Stomach smooth muscle (tissue), 2 donors: ENCODE measurements around the gene ATP10A.

Experiments used
- H3K27ac ChIP-seq: one replicate; pipeline ENCODE4 v1.7.0; 2013; ENCODE audit warnings: mild to moderate bottlenecking, low read length, inconsistent platforms
- H3K27me3 ChIP-seq, 2 donors: one replicate each; pipeline ENCODE4 v1.7.0; 2013; ENCODE audit warnings: low read length in 2 of 2; ENCODE audit not compliant: insufficient read depth in 2 of 2, control insufficient read depth in 1 of 2
- H3K36me3 ChIP-seq, 2 donors: one replicate each; pipeline ENCODE4 v1.7.0; 2013; ENCODE audit warnings: low read length in 2 of 2; ENCODE audit not compliant: control insufficient read depth in 2 of 2, insufficient read depth in 2 of 2
- H3K4me1 ChIP-seq: one replicate; pipeline ENCODE4 v1.7.0; 2013; ENCODE audit warnings: low read length; ENCODE audit not compliant: control insufficient read depth, insufficient read depth
- H3K4me3 ChIP-seq, 2 donors: one replicate each; pipeline ENCODE4 v1.7.0; 2013; ENCODE audit warnings: low read length in 2 of 2
- H3K9ac ChIP-seq, 2 donors: one replicate each; pipeline ENCODE4 v1.7.0; 2013; ENCODE audit warnings: low read length in 2 of 2, mild to moderate bottlenecking in 1 of 2
- H3K9me3 ChIP-seq, 2 donors: one replicate each; pipeline ENCODE4 v1.7.0; 2013; ENCODE audit warnings: low read length in 2 of 2; ENCODE audit not compliant: control insufficient read depth in 2 of 2
- donor health status: healthy.
- donor health status: Pancreatic carcinoma.

Gene ATP10A

DNA sequence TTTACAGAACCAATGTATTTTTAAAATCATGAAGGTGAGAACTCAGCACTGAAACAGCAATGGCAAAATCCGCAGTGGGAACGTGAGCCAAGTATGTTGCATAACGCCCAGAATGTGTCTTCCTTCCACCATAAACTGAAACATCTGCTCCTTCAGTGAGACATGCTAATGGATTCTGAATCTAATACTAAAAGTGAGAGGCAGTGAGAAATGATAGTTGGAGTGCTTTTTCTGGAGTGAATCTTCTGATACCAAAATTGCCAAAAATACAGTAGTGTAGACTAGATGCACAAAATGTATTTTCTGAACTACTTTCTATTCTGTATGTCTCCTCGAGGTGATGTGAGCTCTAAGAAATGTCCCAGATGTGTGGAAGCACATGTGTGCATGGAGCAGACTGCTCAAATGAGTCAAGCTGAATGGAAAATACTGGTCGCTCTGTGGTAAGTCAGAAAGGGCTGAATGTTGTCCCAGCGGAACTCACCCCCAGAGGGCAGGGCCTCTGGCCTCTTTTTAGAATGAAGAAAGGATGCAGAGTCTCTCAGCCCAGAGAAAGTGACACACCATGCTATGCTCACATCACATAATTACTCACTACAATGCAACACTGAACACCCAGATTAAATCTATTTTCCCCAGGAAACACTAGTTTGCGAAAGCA, 73.0 kb downstream of the ATP10A start:
- Histone ChIP-seq H3K27ac (peak overlapping the region; percentile 77), H3K27me3 (no peaks in the 10 kb centered on the region), H3K9me3 (no peaks in the 10 kb centered on the region), H3K4me3 (peak overlapping the region in 1 of 2 donors; percentile 55), H3K9ac (no peak overlapping the region), H3K4me1 (peaks cover 51% of the 10 kb centered on the region), H3K36me3 (no peaks in the 10 kb centered on the region)

DNA sequence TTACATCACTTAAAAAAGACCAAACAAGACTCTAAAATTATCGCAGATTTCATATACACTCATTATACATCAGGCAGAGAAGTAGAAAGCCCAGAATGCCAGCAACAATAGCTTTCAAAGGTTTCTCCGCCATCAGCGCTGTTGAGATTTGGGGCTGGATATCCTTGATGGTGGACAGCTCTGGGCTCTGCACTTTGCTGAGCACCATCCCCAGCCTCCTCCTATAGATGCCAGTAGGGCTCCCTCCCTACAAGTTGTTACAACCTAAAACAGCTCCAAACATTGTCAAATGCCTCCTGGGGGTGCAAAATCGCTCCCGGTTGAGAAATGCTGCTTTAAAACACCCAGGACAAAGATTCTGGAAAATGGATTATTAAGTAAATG, 73.5 kb downstream of the ATP10A start:
- peak overlapping the region; percentile 22 to 55 for H3K4me3 ChIP-seq
- no peaks in the 10 kb centered on the region for H3K27me3 ChIP-seq
- H3K36me3 ChIP-seq, result no peaks in the 10 kb centered on the region
- no peaks in the 10 kb centered on the region for H3K9me3 ChIP-seq
- peaks cover 55% of the 10 kb centered on the region for H3K4me1 ChIP-seq
- H3K9ac ChIP-seq, result peak overlapping the region in 1 of 2 donors; percentile 36
- peak overlapping the region; percentile 77 for H3K27ac ChIP-seq

DNA sequence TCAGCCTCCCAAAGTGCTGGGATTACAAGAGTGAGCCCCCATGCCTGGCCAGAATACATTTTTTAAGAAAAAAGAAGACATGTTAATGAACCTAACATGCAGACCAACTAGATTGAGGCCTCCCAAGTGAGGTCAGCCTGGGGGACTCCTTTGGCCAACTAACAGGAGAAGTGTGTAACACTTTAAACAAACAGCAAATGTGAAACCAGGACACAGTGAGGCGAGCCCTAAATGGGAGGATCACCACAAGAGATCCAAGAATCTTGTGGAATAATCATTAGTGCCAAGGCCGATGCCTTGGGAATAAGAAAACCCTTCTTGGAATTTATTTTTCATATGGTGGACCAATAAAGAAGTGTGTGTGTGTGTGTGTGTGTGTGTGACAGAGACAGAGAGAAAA, 73.9 kb downstream of the ATP10A start:
- Histone ChIP-seq H3K27ac (peak overlapping the region; percentile 77), H3K27me3 (no peaks in the 10 kb centered on the region), H3K4me1 (peaks cover 58% of the 10 kb centered on the region), H3K9me3 (no peaks in the 10 kb centered on the region), H3K36me3 (no peaks in the 10 kb centered on the region), H3K9ac (no peak overlapping the region), H3K4me3 (peak overlapping the region in 1 of 2 donors; percentile 55)

DNA sequence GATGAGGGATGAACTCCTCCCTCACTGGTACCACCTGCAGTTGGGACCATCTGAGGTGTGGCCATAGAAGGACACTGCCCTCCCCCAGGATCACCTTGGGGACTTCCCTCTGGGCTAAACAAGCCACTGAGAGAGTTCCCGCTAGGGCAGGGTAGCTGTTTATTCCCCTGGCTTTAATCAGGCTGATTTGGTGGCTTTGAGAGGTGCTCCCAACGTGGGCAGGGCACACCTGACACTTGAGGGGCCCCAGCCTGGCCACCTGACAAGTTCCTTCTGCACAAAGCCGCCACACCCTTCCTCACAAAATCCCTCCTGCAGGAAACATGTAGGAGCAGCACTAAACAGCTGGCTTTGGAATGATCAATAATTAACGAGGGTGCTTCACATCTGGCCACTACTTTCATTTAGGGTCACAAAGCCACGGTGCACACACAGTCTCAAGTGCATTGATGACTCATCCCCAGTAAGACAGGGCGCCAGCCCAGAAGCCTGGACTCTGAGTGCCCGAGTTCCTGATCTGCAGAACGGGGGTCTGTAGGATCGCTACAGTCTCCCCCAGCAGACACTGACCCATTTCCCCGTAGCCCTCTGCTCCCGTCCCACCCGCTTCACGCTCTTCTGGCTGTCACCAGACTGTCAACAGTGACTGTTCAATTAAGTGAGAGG, 75.1 kb downstream of the ATP10A start:
- peak overlapping the region; percentile 62 for H3K27ac ChIP-seq
- peak overlapping the region in 1 of 2 donors; percentile 22 for H3K4me3 ChIP-seq
- H3K9ac ChIP-seq, result no peak overlapping the region
- H3K9me3 ChIP-seq, result no peaks in the 10 kb centered on the region
- H3K36me3 ChIP-seq, result no peaks in the 10 kb centered on the region
- H3K4me1 ChIP-seq, result peaks cover 65% of the 10 kb centered on the region
- H3K27me3 ChIP-seq, result no peaks in the 10 kb centered on the region

DNA sequence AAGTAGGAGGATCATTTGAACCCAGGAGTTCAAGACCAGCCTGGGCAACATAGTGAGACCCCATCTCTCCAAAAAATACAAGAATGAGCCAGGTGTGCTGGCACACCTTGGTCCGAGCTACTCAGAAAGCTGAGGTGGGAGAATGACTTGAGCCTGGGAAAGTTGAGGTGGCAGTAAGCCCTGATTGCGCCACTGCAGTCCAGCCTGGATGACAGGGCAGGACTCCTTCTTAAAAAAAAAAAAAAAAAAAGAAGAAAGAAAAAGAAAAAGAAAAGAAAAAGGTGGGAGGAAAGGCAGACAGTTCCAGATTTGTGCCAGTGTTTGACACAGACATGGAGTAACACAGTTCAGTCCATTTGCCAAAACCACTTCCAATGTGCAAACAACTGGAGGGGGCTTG, 75.7 kb downstream of the ATP10A start:
- Histone ChIP-seq H3K4me1 (peaks cover 65% of the 10 kb centered on the region), H3K9ac (no peak overlapping the region), H3K27me3 (no peaks in the 10 kb centered on the region), H3K36me3 (no peaks in the 10 kb centered on the region), H3K27ac (peak overlapping the region; percentile 62), H3K4me3 (no peak overlapping the region), H3K9me3 (no peaks in the 10 kb centered on the region)

DNA sequence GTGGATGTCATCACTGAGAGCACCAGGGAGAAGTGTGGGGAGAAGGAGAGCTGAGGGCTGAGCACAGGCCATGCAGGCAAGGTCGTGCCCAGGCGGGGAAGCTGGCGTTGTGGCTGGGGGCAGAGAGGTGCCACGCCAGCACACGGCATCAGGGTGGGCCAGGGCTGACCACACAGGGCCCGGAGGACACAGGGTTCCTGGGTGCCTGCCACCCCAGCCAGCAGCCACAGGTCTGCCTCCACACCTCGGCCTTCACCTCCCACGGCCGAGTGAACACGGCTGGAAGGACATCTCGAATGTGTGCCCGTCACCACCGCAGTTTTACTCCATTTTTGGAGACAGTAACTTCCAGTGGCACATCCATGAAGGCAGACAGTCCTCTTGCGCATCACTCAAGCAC, 77.1 kb downstream of the ATP10A start:
- H3K9me3 ChIP-seq, result no peaks in the 10 kb centered on the region
- H3K4me1 ChIP-seq, result peaks cover 61% of the 10 kb centered on the region
- no peak overlapping the region for H3K9ac ChIP-seq
- no peaks in the 10 kb centered on the region for H3K36me3 ChIP-seq
- H3K27ac ChIP-seq, result no peak overlapping the region
- no peaks in the 10 kb centered on the region for H3K27me3 ChIP-seq
- H3K4me3 ChIP-seq, result no peak overlapping the region

DNA sequence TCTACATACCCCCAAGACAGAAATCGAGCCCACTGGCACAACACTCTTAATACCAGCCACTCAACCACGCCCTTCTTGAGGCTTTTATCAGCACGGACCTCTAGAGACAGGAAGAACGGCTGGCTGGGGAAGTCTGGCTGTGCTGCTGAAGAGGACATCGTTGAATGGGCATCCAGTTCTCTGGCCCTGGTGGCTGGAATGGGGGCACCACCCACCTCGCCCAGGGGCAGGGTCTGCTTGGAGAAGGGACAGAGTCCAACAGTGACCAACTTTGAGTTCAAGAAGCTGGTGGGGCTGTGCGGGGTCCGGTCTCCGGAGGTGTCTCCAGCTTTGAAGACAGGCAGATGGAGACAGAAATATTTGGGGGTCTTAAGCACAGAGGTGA, 77.5 kb downstream of the ATP10A start:
- peaks cover 1 to 3% of the 10 kb centered on the region in 2 donors for H3K36me3 ChIP-seq
- H3K4me1 ChIP-seq, result peaks cover 57% of the 10 kb centered on the region
- no peaks in the 10 kb centered on the region for H3K9me3 ChIP-seq
- no peak overlapping the region for H3K9ac ChIP-seq
- H3K4me3 ChIP-seq, result no peak overlapping the region
- H3K27ac ChIP-seq, result no peak overlapping the region
- H3K27me3 ChIP-seq, result no peaks in the 10 kb centered on the region

DNA sequence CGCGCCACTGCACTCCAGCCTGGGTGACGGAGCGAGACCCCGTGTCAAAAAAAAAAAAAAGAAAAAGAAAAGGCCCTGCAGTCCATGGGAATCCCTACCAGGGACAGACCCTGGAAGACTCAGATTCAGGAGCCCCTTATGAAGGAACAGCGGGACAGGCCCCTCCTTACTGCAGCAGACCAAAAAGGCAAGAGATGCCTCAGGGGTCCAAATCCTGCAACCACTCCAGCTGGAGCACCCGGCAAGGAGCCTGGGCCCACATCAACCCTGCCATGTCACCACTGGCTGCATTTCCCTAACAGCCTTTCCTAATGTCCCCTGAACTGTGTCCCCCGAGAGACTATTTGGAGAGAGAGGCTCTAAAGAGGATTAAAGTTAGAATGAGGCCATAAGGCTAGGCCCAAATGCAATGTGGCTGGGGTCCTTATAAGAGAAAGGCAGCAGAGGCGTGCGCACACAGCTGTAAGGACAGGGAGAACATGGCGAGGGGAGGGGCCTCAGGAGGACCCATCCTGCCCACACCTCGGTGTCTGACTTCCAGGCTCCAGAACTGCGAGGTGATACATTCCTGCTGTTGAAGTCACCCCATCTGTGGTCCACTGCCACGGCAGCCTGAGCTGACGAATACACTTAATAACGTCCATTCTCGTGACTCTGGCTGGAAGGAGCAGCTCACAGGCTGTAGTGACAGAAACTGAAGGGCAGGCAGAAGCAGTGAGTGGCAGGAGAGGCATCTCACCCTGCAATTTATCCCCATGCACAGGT, 78.1 kb downstream of the ATP10A start:
- no peak overlapping the region for H3K27ac ChIP-seq

DNA sequence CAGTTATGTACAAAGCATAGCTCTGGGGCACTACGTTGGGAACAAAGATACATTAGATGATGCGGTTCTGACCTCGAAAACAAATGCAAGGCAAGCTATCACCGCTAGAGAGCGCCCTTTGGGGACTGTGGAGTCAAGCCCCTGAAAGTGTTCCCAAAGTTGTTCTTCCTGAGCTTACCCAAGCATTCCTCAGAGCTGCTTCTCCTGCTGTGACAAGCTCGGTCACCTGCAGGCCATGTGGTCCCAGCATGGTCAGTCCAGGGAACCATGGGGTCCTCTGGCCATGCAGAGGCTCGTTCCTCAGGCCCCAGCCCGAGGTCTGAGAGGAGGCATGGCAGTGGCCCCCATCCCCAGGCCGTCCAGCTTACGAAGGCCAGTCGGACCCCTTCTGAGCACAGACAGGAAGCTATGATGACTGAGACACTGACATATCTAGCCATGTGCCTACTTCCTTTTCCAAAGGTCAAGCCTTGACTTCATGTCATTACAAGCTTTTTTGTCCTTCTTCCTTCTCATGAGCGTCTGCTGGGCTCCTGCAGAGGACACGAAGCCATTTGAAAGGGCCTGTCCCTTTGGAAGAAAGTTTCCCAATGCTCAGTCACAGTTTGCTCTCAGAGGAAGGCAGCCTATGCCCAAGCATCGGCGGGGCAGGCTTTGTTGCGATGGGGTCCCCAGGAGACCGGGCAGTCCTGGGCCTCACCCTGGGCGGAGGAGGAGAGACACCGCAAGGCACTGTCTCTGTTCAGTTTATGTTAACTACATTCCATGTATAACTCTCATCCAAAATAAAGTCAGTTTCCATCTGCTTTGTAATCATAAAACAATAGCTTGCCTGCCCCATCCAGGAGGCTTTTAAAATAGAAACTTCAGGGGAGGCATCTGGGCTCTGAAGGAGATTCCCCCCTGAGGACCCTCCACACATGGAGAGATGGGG, 79.3 kb downstream of the ATP10A start:
- Histone ChIP-seq H3K9me3 (no peaks in the 10 kb centered on the region), H3K27ac (peak overlapping the region; percentile 11), H3K4me3 (peak overlapping the region; percentile 8 to 17), H3K36me3 (peaks cover 5 to 7% of the 10 kb centered on the region in 2 donors), H3K9ac (no peak overlapping the region), H3K4me1 (peaks cover 40% of the 10 kb centered on the region), H3K27me3 (no peaks in the 10 kb centered on the region)

More for the DNA sequence above, 78.1 kb downstream of the ATP10A start:
- Histone ChIP-seq H3K4me1 (peaks cover 51% of the 10 kb centered on the region), H3K4me3 (no peak overlapping the region), H3K36me3 (peaks cover 5 to 6% of the 10 kb centered on the region in 2 donors), H3K27me3 (no peaks in the 10 kb centered on the region), H3K9me3 (no peaks in the 10 kb centered on the region), H3K9ac (no peak overlapping the region)

DNA sequence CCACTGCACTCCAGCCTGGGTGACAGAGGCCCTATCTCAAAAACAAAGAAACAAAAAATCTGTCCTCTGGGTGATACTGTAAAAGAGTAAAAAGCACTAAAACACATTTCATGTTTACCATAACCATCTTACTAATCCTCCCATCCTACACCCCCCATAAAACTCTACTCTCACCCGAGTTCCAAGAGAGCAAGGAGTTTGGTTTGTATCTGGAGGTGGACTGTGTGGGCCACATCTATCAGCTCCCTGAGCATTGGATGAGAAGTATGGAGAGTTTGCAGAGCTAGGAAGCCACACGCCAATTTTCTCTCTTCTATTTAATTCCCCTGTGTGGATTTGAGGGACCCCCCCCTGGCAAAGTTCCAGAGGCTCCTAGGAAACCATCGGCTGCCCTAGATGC, 80.0 kb downstream of the ATP10A start:
- no peak overlapping the region for H3K4me3 ChIP-seq
- no peak overlapping the region for H3K27ac ChIP-seq
- no peaks in the 10 kb centered on the region for H3K9me3 ChIP-seq
- H3K4me1 ChIP-seq, result peaks cover 34% of the 10 kb centered on the region
- no peak overlapping the region for H3K9ac ChIP-seq
- H3K36me3 ChIP-seq, result peaks cover 5 to 7% of the 10 kb centered on the region in 2 donors
- H3K27me3 ChIP-seq, result no peaks in the 10 kb centered on the region
